Activated CD8-positive, alpha-beta memory T cell treated with anti-CD3 and anti-CD28 coated beads for 36 hours (primary cell): ENCODE results near the gene MORN1. TPM values are rescaled to one million over a fixed set of nuclear protein-coding genes. Genes with fewer than 3 reads are reported as not detected.

Source experiments
- CTCF ChIA-PET: fragments of 350-600 bp; sonication (Branson Sonifier 250); formaldehyde crosslinking; loops from one replicate; lab custom pipeline; 2021; ENCODE audit warnings: antibody characterized with exemption; lab: Charles Lee
- POLR2A ChIA-PET: fragments of 350-600 bp; sonication (Branson Sonifier 250); formaldehyde crosslinking; loops from one replicate; lab custom pipeline; 2021; ENCODE audit warnings: antibody characterized with exemption; lab: Charles Lee
- total RNA-seq, 2 experiments: library from RNA; stranded (reverse); gene quantifications; one replicate each; pipeline ENCODE4 v1.2.3, GENCODE V29; 2021

MORN1 gene
- total RNA-seq, 2 experiments from 2014 or later: 8.7 to 9.9 TPM

GRCh38 chr1:2286923-2287322 is 104.4 kb downstream of the MORN1 start:
- ChIA-PET POLR2A (no interaction called here), CTCF (no interaction called here)

DNA sequence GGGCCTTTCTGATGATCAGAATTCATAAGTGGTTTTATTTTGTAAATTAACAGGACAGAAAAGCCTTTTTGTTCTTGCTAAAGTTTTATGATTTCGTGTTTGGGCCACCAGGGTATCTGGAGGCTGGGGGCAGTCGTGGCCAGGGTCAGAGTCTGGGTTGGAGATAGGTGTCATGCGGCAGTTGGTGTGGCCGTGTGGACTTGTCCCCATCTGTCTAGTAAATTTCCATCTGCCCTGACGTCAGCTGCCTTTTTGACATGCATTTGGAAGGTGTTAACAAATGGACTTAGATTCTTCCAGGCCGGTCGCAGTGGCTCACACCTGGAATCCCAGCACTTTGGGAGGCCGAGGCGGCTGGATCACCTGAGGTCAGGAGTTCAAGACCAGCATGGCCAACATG is 106.4 kb downstream of the MORN1 start:
- CTCF ChIA-PET: interaction anchor here (0.7 kb wide), 1 partner anchor 241 kb away, joined by 4 read pairs; no protein-coding TSS in a partner anchor
- POLR2A ChIA-PET: no interaction called here

DNA sequence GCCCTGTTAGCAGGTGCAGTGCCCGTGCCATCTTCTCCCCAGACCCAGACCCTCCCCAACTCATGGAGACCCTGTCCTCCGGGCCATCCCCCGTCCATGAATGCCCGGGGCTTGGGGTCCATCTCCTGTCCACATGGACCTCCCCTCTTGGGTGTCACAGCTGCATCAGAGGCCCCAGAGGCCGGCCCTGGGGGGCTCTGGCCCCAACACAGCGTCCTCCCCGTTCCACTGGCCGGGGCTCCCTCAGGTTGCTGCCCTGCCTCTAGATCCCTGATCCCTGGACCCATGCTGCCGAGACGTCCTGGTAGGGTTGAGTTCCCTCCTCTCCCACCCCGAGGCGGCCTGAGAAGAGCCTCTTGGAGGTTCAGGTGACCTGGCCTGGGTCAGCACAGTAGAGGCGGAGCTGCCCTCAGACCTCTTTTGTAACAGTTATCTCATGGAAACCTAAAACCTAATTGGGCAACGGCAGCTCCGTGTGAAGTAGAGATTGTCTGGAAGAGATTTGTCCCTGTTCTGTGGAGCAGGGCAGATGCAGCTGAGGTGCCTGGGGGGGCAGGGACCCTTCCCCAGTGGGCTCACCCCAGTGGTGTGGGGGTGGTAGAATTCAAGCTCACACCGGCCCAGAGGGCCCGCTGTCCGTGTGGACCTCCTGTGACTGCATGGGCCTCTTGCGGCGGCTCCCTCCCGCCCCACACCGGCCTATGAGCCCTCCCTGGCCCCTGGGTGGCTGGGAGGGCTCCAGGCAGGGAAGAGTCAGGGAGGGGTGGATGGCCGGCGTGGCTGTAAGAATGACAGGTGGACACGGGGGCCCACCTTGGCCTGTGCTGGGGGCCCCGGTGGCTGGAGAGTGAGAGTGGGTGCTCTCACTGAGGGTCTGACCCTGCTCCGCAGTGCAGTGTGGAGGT is 107.1 kb downstream of the MORN1 start:
- ChIA-PET CTCF (no interaction called here), POLR2A (no interaction called here)

DNA sequence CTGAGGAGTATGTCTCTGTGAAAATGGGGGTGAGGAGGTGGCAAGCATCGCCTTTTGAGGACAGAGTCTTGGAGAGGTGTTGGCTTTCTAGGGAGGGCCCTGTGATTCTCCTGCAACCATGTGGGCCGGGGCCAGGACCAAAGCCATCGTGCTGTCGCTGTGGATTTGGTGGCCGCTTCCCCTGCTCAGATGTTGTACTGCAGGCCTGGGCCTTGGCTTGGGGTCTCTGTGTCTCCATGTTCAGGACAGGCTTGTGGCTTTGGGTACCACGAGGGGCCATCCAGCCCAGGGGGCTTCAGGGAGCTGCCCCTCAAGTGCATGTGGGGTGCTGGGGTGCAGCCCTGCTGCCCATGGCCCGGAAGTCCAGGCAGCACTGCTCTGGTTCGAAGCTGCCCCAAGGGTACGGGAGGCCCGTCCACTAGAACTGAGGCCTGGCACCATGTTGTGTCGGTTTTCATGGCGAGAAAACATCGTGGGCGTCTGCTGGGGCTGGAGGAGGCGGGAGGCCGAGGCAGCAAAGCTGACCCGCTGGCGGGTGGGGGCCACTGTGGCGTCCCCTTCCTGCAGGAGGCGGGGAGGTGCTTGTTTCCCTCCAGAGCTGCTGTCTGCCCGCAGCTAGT is 107.9 kb downstream of the MORN1 start:
- ChIA-PET POLR2A (no interaction called here), CTCF (no interaction called here)

DNA sequence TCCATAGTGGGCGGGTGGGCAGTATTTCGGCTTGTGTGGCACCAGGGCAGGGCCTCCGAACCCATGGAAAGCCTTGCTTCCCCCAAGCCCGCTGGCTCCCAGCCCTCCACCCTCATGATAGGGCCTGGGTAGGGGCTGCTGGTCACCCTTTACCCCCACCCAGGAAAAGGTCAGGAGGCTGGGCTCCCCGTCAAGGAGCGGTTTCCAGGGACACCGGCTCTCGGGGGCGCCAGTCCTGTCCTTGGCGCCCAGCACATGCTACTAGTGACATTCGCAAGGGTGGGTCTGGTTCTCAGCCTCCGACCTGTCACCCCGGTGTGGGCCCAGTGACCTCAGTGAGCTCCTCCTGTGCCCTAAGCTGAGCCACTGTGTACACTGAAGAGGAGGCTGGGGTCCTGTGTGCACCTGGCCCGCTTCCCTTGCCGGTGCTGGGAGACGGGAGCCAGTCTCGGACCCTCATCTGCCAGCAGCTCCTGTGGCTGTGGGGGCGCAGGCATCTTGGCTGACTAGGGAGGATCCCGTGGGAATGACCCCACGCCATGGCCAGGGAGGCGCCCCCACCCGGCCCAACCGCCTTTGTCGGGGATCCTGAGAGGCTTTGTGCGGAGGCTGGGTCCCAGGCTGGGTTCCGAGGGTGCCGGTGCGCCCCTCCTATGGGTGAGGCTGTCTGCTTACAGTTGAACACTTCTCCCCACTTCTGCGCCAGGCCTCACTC is 108.6 kb downstream of the MORN1 start:
- ChIA-PET CTCF (interaction anchor here (0.5 kb wide), 1 partner anchor 297 kb away, joined by 4 read pairs; no protein-coding TSS in a partner anchor), POLR2A (no interaction called here)

GRCh38 chr1:2279817-2280216 is 111.5 kb downstream of the MORN1 start:
- POLR2A ChIA-PET: no interaction called here
- CTCF ChIA-PET: no interaction called here

GRCh38 chr1:2279210-2279639 is 112.1 kb downstream of the MORN1 start:
- ChIA-PET CTCF (interaction anchor here (1.3 kb wide), 1 partner anchor 36 kb away, joined by 3 read pairs; no protein-coding TSS in a partner anchor), POLR2A (no interaction called here)

- ChIA-PET POLR2A (no interaction called here), CTCF (interaction anchor here (1.3 kb wide), 1 partner anchor 37 kb away, joined by 3 read pairs; no protein-coding TSS in a partner anchor)
Observed at GRCh38 chr1:2278591-2279209, 112.7 kb downstream of the MORN1 start.

- POLR2A ChIA-PET: no interaction called here
Observed at GRCh38 chr1:2277741-2278488, 113.4 kb downstream of the MORN1 start.

DNA sequence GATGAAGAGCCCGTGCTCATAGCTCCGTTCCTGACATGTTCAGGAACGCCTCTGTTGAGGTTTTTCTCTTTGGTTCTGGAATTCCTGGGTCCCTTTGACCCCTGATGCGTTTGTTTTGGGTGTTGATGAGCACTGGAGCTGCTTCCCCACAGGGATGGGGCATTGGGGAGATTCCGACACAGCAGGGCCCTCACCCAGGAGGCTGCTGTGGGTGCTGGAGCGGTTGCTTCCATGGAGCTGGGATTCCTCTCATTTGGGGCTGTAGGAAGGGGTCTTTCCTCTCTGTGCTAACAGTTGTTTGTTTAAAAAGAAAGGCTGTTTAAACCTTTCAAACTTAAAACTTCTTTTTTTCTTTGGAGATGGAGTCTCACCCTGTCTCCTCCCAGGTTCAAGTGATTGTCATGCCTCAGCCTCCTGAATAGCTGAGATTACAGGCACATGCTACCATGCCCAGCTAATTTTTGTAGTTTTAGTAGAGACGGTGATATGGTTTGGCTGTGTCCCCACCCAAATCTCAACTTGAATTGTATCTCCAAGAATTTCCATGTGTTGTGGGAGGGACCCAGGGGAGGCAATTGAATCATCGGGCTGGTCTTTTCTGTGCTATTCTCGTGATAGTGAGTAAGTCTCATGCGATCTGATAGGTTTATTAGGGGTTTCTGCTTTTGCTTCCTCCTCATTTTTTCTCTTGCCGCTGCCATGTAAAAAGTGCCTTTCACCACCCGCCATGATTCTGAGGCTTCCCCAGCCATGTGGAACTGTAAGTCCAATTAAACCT is 114.4 kb downstream of the MORN1 start:
- POLR2A ChIA-PET: no interaction called here
- CTCF ChIA-PET: no interaction called here

More at GRCh38 chr1:2277741-2278488, 113.4 kb downstream of the MORN1 start:
- CTCF ChIA-PET: interaction anchor here (1.3 kb wide), 1 partner anchor 37 kb away, joined by 3 read pairs; no protein-coding TSS in a partner anchor

DNA sequence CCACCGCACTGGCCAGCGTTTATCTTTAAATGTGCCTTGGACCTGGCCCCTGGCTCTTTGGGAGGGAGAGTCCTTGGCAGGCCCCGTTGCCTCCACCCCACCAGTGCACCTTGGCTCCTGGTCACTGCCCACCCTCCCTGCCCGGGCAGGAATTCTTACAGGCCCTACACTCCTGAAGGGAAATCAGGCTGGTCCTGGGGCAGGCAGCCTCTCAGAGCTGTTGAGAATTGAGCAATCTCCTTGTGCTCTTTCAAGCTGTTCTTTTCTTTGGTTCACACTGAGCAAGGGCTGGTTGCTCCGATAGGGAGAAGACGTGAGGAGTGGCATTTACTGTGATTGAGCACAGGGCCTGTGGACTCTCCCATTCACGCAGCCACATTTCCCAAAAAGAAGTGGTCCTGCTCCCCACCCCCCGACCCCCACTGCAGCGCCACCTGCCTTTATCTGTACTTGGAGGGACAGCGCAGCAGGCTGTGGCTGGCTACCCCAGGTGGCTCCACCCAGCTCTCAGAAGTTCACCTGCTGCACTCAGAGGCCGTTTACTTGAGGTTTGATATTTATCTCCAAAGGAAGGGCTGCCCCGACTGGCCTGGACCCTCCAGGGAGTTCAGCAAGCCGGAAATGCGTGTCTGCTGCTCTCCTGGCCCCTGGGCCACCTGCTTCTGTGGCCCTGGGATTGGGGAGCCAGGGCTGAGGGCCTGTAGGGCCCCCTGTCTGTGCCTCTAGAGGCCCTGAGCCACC is 115.4 kb downstream of the MORN1 start:
- ChIA-PET CTCF (no interaction called here), POLR2A (no interaction called here)

DNA sequence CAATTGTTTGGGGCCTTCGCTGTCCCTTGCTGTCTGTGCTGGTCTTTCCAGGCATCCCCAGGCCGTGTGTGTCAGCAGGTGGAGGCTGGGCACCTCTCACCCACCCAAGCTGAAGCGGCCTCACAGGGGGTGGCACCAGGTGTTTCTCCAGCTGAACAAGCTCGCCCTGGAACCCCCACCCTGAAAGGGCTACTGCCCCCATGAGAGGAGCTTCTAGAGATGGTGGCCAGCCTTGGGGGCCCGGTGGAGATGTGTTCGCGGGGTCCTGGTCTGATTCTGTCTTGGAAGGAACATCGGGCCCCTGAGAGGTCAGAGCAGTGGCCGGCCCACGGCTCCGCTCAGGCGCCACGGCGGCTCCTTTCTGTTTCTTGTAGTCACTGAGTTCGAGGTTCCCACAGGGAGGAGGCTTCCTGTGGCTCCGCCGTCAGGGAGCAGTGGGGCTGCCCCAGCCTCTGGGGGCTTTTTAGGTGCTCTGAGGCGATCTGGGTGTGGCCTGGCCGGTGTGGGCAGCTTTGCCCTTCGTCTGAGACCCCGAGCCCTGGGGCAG is 116.4 kb downstream of the MORN1 start:
- ChIA-PET POLR2A (no interaction called here), CTCF (no interaction called here)

GRCh38 chr1:2274231-2274928 is 117.0 kb downstream of the MORN1 start:
- ChIA-PET CTCF (no interaction called here), POLR2A (no interaction called here)

DNA sequence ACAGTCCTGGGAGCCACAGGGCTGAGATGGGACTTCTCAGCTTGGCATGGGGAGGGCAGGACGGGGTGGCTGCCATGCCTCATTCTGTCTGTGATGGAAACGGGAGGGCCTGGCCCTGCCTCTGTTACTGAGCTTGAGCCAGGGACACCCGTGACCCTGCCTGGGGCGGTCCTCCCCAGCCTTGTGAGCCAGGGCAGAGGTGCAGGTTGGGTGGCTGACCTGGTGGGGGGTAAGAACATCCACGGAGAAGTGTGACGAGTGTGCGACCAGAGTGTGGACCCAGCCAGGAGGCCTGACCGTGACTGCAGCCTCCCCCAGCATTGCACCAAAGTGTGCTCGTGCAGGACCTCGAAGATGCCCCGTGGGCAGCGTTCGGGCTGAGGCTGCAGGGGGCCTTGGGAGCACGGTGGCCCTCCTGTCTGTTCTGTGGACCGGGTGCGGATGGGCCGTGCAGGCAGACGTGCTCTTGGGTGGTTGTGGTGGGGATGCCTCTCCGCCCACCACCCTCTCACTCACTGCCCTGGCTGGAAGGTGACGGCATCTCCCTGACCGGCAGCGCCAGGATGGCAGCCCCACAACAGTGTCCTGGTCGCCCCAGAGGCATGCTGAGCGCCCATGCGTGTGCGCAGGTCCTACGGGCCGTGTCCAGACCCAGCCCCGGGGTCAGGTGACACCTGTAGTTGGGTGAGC is 117.8 kb downstream of the MORN1 start:
- CTCF ChIA-PET: no interaction called here
- POLR2A ChIA-PET: no interaction called here

DNA sequence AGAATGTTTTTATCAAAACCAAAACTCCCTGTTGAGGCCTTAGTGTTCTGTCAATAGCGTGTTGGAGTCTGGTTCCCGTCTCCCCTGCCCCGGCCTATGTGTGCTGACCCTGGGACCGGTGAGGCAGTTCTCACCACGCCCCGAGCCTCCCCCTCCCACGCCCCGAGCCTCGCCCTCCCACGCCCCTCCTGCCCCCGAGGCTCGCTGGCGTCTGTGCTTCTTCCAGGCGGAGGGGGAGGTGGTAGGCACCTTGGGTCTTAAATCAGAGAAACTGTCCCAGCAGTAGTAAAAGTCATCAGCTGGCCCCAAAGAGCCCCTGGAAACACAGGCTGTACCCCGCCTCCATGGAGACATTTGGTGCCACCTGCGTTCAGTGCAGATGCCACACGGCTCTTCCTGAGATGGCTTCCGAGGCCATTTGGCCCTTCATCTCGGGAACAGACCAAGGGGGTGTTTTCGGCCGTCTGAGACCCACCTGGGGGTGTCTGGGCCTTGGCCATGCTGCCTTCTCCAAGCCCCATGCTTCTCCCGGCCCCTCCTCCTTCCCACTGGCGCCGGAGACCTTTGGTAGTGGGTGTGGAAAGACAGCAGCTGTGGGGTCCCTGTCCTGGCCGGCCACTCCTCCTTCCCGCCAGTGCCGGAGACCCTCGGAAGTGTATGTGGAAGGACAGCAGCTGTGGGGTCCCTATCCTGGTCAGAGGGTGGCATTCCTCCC is 118.5 kb downstream of the MORN1 start:
- CTCF ChIA-PET: no interaction called here
- POLR2A ChIA-PET: no interaction called here
